WI38 (cell line): ENCODE results near the gene LYZL1.
"Not testable (repeated sequence)": the region's sequence is repeated elsewhere in the genome, so short reads cannot be mapped to it uniquely, and the experiment has no call there.

ENCODE experiments used
- H3K4me3 ChIP-seq: 2 replicates; pipeline ENCODE4 v1.5.1; 2011; ENCODE audit warnings: low read depth, mild to moderate bottlenecking, control low read depth, low read length
- CTCF ChIP-seq: IDR thresholded peaks from 2 replicates; pipeline ENCODE4 v1.5.1; 2012; ENCODE audit warnings: low read depth, mild to moderate bottlenecking, control low read depth, low read length

LYZL1 gene

GRCh38 chr10:29315814-29316213 is 26.9 kb downstream of the LYZL1 start:
- no peak for TF ChIP-seq CTCF

GRCh38 chr10:29316308-29317026 is 27.6 kb downstream of the LYZL1 start:
- H3K4me3 ChIP-seq = no peak overlapping the region
- no peak for TF ChIP-seq CTCF

More at GRCh38 chr10:29315814-29316213, 26.9 kb downstream of the LYZL1 start:
- H3K4me3 ChIP-seq = no peak overlapping the region

GRCh38 chr10:29317027-29317420 is 28.2 kb downstream of the LYZL1 start:
- TF ChIP-seq CTCF = no peak
- H3K4me3 ChIP-seq = no peak overlapping the region

GRCh38 chr10:29317423-29318021 is 28.7 kb downstream of the LYZL1 start:
- no peak for TF ChIP-seq CTCF
- no peak overlapping the region for H3K4me3 ChIP-seq

GRCh38 chr10:29318141-29319071 is 29.5 kb downstream of the LYZL1 start:
- not testable (repeated sequence) for H3K4me3 ChIP-seq

- no peak for TF ChIP-seq CTCF
- H3K4me3 ChIP-seq = no peak overlapping the region
Observed at GRCh38 chr10:29319205-29319781, 30.4 kb downstream of the LYZL1 start.

- H3K4me3 ChIP-seq = not testable (repeated sequence)
Observed at GRCh38 chr10:29320680-29321121, 31.8 kb downstream of the LYZL1 start.

GRCh38 chr10:29321656-29322055 is 32.8 kb downstream of the LYZL1 start:
- no peak overlapping the region for H3K4me3 ChIP-seq
- TF ChIP-seq CTCF = no peak
